ENCODE measurements around the gene NQO2. TPM values are rescaled to one million over a fixed set of nuclear protein-coding genes. Genes with fewer than 3 reads are reported as not detected.
"Not testable (repeated sequence)": the region's sequence is repeated elsewhere in the genome, so short reads cannot be mapped to it uniquely, and the experiment has no call there.

Gene NQO2
- total RNA-seq, 2 experiments from 2014 or later: 12.8 to 13.7 TPM

- Mint-ChIP-seq H3K4me3 (peak overlapping the region; percentile 45), H3K4me1 (peaks cover 36% of the 10 kb centered on the region), H3K9me3 (no peaks in the 10 kb centered on the region), H3K27ac (peak overlapping the region; percentile 82), H3K27me3 (no peaks in the 10 kb centered on the region), H3K36me3 (peaks cover 14% of the 10 kb centered on the region)
- DNase-seq: peak; percentile 12
These were observed 27.3 kb downstream of the NQO2 start for GRCh38 chr6:3026791-3027626.

DNA sequence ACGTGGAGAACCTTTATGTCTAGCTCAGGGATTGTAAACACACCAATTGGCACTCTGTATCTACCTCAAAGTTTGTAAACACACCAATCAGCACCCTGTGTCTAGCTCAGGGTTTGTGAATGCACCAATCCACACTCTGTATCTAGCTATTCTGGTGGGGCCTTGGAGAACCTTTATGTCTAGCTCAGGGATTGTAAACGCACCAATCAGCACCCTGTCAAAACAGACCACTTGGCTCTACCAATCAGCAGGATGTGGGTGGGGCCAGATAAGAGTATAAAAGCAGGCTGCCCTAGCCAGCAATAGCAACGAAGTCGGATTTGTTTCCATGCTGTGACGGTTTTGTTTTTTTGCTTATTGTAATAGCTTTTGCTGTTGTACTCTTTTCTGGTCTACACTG is 28.5 kb downstream of the NQO2 start:
- not testable (repeated sequence) for H3K4me3 Mint-ChIP-seq, DNase-seq, H3K36me3 Mint-ChIP-seq, H3K27me3 Mint-ChIP-seq, H3K9me3 Mint-ChIP-seq, H3K27ac Mint-ChIP-seq
- peaks cover 35% of the 10 kb centered on the region for H3K4me1 Mint-ChIP-seq

- no peak for DNase-seq
- peaks cover 7% of the 10 kb centered on the region for H3K4me1 Mint-ChIP-seq
- H3K4me3 Mint-ChIP-seq: no peak overlapping the region
- no peaks in the 10 kb centered on the region for H3K27me3 Mint-ChIP-seq
- no peaks in the 10 kb centered on the region for H3K36me3 Mint-ChIP-seq
- no peaks in the 10 kb centered on the region for H3K9me3 Mint-ChIP-seq
- H3K27ac Mint-ChIP-seq: no peak overlapping the region
These were observed 32.4 kb downstream of the NQO2 start for GRCh38 chr6:3031857-3032640.

DNA sequence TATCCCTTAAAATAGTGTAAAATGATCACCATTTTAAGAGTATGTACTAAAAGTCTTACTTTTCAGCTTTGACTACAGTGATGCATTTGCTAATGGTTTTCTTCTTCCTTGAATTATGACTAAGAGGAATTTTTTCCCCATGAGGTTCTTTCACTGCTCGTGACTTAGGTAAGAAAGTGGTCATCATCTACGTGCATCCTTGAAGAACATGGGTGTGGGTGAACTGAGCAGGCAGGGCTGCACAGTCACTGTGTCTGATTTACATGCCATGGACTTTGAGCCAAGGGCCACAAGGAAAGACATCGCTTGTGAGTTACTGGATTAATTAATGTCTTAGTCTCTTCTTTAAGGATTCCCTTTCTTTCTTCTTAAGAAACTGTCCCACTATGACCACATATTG is 33.3 kb downstream of the NQO2 start:
- Mint-ChIP-seq H3K9me3 (no peaks in the 10 kb centered on the region), H3K4me1 (peaks cover 4% of the 10 kb centered on the region), H3K27me3 (no peaks in the 10 kb centered on the region), H3K4me3 (no peak overlapping the region), H3K27ac (no peak overlapping the region), H3K36me3 (no peaks in the 10 kb centered on the region)
- DNase-seq: no peak

GRCh38 chr6:3033652-3034051 is 34.0 kb downstream of the NQO2 start:
- no peak for DNase-seq
- no peaks in the 10 kb centered on the region for H3K9me3 Mint-ChIP-seq
- H3K4me1 Mint-ChIP-seq: peaks cover 4% of the 10 kb centered on the region
- H3K27me3 Mint-ChIP-seq: no peaks in the 10 kb centered on the region
- H3K27ac Mint-ChIP-seq: no peak overlapping the region
- no peak overlapping the region for H3K4me3 Mint-ChIP-seq
- H3K36me3 Mint-ChIP-seq: no peaks in the 10 kb centered on the region

DNA sequence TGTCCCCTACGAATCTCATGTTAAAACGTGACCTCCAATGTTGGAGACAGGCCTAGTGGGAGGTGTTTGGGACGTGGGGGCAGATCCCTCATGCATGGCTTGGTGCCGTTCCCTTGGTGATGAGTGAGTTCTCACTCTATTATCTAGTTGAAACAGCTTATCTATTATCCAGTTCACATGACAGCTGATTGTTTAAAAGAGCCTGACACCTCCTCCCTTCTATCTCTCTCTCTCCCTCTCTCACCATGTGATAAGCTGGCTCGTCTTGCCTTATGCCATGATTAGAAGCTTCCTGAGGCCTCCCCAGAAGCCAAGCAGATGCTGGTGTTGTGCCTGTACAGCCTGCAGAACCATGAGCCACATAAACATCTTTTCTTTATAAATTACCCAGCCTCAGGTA is 35.7 kb downstream of the NQO2 start:
- H3K4me1 Mint-ChIP-seq: peaks cover 4% of the 10 kb centered on the region
- no peak overlapping the region for H3K4me3 Mint-ChIP-seq
- H3K36me3 Mint-ChIP-seq: no peaks in the 10 kb centered on the region
- no peak overlapping the region for H3K27ac Mint-ChIP-seq
- DNase-seq: no peak
- no peaks in the 10 kb centered on the region for H3K9me3 Mint-ChIP-seq
- no peaks in the 10 kb centered on the region for H3K27me3 Mint-ChIP-seq

- H3K27me3 Mint-ChIP-seq: no peaks in the 10 kb centered on the region
- no peaks in the 10 kb centered on the region for H3K9me3 Mint-ChIP-seq
- H3K27ac Mint-ChIP-seq: no peak overlapping the region
- no peaks in the 10 kb centered on the region for H3K36me3 Mint-ChIP-seq
- H3K4me3 Mint-ChIP-seq: no peak overlapping the region
- peaks cover 4% of the 10 kb centered on the region for H3K4me1 Mint-ChIP-seq
- no peak for DNase-seq
These were observed 37.4 kb downstream of the NQO2 start for GRCh38 chr6:3036861-3037637.

DNA sequence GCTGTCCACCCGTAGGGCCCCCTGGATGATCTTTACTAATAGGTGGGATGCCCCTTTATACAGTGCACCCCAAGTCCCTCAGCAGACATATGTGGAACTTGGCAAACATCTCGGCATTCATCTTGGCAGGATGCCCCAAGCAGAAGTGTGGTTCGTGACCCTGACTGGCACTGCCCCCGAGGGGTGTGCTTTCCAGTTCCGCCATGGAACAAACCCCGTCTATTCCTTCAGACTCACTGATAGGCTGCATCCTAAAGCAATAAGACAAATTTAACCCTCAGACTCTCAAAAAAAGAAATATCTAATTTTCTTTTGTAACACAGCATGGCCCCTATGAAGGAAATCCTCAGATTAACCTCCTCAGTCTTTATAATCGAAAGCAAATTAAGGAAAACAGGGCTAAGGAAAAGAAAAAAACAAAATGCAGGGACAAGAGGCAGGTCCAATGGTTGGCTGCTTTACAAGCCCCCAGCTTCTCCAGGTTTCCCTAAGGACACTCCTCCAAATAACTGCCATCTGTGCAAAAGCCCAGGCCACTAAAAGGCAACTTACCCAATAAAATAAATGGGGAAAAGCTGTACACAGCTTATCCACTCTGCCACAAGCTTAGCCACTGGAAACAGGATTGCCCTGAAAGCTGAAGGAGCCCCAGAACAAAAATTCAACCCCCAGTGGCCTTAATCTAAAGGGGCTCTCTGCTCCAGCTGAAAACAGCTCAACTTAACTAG is 38.1 kb downstream of the NQO2 start:
- Mint-ChIP-seq H3K9me3 (no peaks in the 10 kb centered on the region), H3K4me3 (no peak overlapping the region), H3K4me1 (peaks cover 2% of the 10 kb centered on the region), H3K36me3 (no peaks in the 10 kb centered on the region), H3K27ac (no peak overlapping the region), H3K27me3 (no peaks in the 10 kb centered on the region)
- no peak for DNase-seq

GRCh38 chr6:3039384-3039783 is 39.7 kb downstream of the NQO2 start:
- H3K36me3 Mint-ChIP-seq: no peaks in the 10 kb centered on the region
- no peaks in the 10 kb centered on the region for H3K9me3 Mint-ChIP-seq
- no peaks in the 10 kb centered on the region for H3K27me3 Mint-ChIP-seq
- no peaks in the 10 kb centered on the region for H3K4me1 Mint-ChIP-seq
- DNase-seq: no peak
- no peak overlapping the region for H3K27ac Mint-ChIP-seq
- H3K4me3 Mint-ChIP-seq: no peak overlapping the region

- Mint-ChIP-seq H3K4me3 (no peak overlapping the region), H3K27me3 (no peaks in the 10 kb centered on the region), H3K9me3 (no peaks in the 10 kb centered on the region), H3K4me1 (peaks cover 4% of the 10 kb centered on the region), H3K27ac (no peak overlapping the region), H3K36me3 (no peaks in the 10 kb centered on the region)
- DNase-seq: no peak
These were observed 41.5 kb downstream of the NQO2 start for GRCh38 chr6:3041147-3041546.

DNA sequence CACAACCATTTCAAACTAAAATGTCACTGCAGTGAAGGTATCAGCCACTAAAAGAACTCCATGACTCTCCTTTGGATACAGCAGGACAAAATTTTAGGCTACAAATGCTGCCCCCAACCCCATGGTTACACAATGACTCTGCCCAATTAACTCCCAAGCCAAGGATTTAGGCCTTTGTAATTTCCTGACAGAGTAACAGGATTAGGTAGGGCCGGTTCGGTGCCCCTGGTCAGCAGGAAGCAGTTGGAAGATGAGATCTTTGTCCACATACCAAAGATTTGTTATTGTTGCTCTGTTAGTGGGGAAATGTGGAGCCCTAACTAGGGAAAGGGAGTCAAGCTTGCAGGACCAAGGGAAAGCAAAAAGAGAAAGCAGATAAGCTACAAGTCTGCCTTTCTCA is 41.9 kb downstream of the NQO2 start:
- no peaks in the 10 kb centered on the region for H3K36me3 Mint-ChIP-seq
- H3K27me3 Mint-ChIP-seq: no peaks in the 10 kb centered on the region

GRCh38 chr6:3045369-3045768 is 45.7 kb downstream of the NQO2 start:
- H3K9me3 Mint-ChIP-seq: no peaks in the 10 kb centered on the region
- no peaks in the 10 kb centered on the region for H3K36me3 Mint-ChIP-seq
- no peak overlapping the region for H3K27ac Mint-ChIP-seq
- DNase-seq: no peak
- H3K4me3 Mint-ChIP-seq: no peak overlapping the region
- peaks cover 11% of the 10 kb centered on the region for H3K4me1 Mint-ChIP-seq
- peaks cover 5% of the 10 kb centered on the region for H3K27me3 Mint-ChIP-seq

More for the DNA sequence above, 41.9 kb downstream of the NQO2 start:
- Mint-ChIP-seq H3K9me3 (no peaks in the 10 kb centered on the region), H3K27ac (no peak overlapping the region), H3K4me3 (no peak overlapping the region), H3K4me1 (peaks cover 8% of the 10 kb centered on the region)
- DNase-seq: no peak

DNA sequence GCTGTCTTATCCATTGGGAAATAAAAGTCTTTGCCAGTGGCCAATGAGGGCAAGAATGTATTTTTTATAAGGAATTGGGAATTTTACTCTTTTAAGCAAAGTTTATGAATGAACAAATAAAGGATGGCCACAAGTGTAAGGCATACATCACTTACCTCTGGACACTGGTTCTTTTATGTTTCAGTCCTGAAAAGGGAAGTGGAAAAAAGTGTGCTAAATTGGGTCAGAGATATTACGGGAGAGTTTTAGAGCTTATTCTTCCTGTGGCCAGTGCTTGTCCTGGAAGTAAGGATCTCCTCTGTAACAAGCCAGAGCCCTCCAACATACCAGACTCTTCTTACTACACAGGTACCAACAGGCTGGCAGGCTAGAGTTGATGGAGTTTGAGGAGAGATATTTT is 46.1 kb downstream of the NQO2 start:
- H3K36me3 Mint-ChIP-seq: no peaks in the 10 kb centered on the region
- peaks cover 5% of the 10 kb centered on the region for H3K27me3 Mint-ChIP-seq
- H3K4me1 Mint-ChIP-seq: peaks cover 11% of the 10 kb centered on the region
- no peak overlapping the region for H3K4me3 Mint-ChIP-seq
- H3K9me3 Mint-ChIP-seq: no peaks in the 10 kb centered on the region
- no peak overlapping the region for H3K27ac Mint-ChIP-seq
- no peak for DNase-seq

DNA sequence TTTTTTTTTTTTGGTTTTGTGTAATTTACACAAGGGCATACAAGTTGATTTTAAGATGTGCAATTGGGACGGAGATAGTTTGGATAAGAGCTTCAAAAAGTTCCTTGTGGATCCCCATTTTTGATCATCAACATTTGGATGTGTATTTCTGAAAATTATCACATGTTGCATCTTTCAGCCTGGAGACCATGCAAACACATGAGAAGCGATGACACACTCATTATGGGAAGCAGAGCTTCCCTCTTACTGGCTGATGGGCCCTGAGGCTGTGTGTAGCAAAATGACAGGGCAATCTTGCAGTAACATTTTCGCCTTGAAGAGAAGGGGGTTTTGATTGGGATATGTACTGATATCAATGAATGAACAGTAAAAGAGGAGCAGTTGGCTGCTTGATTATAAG is 46.6 kb downstream of the NQO2 start:
- no peak overlapping the region for H3K4me3 Mint-ChIP-seq
- no peak overlapping the region for H3K27ac Mint-ChIP-seq

More for the DNA sequence above, 46.6 kb downstream of the NQO2 start:
- H3K4me1 Mint-ChIP-seq: peaks cover 11% of the 10 kb centered on the region
- peaks cover 5% of the 10 kb centered on the region for H3K27me3 Mint-ChIP-seq
- no peak for DNase-seq
- no peaks in the 10 kb centered on the region for H3K9me3 Mint-ChIP-seq
- no peaks in the 10 kb centered on the region for H3K36me3 Mint-ChIP-seq
